ENCODE results near the gene ARHGEF37.

Gene ARHGEF37

DNA sequence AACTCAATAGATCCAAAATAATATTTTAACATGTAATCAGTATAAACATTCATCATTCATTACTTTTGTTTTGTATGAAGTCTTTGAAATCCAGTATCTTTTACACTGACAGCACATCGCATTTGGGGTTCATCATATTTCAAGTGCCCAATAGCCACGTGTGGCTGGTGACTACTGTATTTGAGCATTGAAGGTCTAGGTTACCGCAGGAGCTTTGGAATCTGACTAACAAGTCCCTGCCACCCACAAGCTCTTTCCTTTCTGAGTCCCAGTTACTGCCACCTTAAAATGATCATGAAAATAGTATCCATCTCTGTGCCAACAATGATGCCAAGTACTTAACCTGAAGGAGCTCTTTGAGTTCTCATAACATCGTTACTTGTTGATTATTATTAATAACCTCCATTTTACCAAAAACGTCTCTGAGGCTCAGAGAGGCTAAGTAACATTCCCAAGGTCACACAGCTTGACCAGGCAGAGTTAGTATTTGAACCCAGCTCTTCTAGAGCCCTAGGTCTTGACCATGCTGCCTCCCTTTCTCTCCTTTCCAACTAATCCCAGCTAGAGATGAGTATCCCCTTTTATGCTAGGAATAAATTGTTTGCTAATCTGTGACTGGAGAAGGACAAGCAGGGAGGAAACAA is 24.2 kb downstream of the ARHGEF37 start:
- DNase-seq = no peak

DNA sequence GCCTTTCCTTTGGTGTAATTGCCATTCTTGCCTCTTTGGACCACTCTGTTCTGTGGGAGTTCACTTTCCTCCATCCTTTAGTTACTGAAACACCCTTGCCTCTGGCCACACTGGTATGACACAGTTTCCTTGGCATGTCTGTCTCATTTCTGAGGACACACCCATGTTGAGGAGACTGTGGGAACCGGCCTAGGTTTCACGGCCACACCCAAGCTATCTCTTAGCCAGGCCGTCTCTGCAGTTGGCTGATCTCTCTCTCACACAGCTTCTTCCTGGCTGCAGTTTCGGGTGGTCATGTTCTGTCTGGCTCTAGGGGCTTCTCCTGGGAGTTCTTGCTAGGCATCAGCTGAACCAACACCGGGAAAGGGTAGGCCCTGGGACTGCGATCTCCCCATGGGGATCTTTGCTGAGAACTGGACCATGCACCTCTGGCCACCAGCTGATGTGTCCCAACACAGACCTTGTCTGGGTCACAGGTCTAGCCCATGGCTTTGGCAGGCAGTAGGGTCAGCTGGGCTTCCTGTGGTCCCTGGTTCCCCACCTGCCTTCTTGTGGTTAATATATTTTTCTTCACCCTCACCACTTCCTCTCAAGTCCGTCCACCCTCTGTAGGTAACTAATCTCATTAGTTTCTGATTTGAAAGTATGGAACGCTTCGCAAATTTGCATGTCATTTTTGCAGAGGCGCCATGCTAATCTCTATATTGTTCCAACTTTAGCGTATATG is 24.9 kb downstream of the ARHGEF37 start:
- no peak for DNase-seq

DNA sequence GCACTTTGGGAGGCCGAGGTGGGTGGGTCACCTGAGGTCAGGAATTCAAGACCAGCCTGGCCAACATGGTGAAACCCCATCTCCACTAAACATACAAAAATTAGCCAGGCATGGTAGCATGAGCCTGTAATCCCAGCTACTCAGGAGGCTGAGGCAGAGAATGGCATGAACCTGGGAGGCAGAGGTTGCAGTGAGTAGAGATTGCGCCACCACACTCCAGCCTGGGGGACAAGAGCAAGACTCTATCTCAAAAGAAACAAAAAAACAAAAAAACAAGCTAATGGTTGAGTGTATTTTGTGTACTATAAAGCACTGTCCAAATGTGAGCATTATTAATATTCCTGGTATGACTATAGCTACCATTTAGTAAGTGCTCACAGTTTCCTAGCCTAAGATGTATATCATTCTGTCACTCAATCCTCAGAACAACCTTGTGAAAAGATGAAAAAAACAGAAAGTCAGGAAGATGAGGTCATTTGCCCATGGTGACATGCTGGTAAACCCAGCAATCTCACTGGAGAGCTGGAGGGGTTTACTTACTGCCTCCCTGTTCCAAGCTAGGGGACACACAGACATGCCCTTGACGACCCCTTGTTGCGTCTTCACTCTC is 27.7 kb downstream of the ARHGEF37 start:
- DNase-seq = no peak

DNA sequence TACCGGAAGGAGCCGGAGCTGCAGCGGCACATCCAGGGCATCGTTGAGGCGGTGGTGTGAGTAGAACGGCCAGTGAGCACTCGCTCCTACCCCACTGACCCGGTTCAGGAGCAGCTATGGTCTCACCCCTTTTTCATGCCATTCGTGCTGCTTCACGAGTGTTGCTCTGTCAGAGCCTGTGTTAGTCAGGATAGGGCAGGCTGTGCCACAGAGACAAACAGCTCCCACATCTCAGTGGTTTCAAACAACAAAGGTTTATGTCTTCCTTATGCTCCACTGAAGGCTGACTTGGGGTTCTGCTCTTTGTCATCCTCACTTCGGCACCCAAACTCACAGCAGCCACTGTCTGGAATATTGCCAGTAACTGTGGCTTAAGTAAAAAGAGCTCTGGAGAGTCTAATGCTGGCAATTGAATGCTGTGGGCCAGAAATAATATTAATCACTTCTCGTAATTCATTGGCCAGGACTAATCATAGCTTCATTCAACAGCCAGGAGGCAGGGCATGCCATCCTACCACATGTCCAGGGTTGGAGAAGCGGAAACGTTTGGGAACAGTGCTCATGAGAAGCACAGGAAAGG is 28.4 kb downstream of the ARHGEF37 start:
- DNase-seq = no peak

GRCh38 chr5:149610589-149611255 is 29.4 kb downstream of the ARHGEF37 start:
- DNase-seq = no peak

DNA sequence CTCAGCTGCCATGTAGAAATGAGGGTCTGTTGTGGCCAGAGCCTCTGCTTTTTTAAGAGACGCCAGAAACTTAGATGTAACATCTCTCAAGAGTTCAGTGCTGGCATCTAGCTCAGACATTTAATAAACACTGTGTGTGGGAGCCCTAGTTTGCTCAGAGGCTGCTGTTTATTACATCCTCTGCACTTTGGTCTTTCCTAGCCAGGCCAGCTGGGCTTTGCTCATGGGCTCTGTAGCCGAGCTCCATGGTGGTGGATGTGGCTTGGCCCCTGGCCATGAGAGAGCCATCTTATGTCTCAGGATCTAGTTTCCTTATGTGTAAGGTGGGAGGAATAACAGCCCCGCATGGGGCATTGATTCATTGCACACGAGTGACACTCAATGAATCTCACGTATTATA is 30.0 kb downstream of the ARHGEF37 start:
- DNase-seq = no peak

- DNase-seq = no peak
These were observed 33.0 kb downstream of the ARHGEF37 start for GRCh38 chr5:149614034-149614907.

- no peak for DNase-seq
These were observed 34.7 kb downstream of the ARHGEF37 start for GRCh38 chr5:149615976-149616375.

GRCh38 chr5:149616727-149617285 is 35.5 kb downstream of the ARHGEF37 start:
- no peak for DNase-seq

- DNase-seq = no peak
These were observed 36.5 kb downstream of the ARHGEF37 start for GRCh38 chr5:149617760-149618306.

- DNase-seq = peak; percentile 63
These were observed 37.4 kb downstream of the ARHGEF37 start for GRCh38 chr5:149618581-149619248.

DNA sequence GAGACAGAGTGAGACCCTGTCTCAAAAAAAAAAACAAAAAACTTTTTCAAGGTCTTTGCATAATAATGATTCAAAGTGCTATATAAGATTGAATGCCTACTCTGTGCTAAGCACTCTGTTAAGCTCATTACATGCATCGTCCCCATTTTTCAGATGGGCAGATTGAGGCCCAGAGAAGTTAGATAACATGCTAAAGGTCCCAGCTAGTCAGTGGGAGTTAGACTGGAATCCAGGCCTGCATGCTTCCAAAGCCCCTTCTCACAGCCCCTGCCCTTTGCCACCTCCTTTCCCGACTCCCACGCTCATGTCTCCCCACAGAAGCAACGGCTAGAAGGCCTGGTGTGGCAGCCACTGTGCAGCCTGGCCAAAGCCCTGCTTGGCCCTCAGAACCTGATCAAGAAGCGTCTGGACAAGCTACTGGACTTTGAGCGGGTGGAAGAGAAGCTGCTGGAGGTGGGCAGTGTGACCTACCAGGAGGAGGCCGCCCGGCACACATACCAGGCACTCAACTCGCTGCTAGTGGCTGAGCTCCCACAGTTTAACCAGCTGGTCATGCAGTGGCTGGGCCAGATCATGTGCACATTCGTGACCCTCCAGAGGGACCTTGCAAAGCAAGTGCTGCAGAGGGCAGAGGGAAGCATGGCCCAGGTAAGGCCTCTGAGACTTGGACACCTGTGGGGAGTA is 40.3 kb downstream of the ARHGEF37 start:
- no peak for DNase-seq

- DNase-seq = no peak
These were observed 41.2 kb downstream of the ARHGEF37 start for GRCh38 chr5:149622466-149622865.

DNA sequence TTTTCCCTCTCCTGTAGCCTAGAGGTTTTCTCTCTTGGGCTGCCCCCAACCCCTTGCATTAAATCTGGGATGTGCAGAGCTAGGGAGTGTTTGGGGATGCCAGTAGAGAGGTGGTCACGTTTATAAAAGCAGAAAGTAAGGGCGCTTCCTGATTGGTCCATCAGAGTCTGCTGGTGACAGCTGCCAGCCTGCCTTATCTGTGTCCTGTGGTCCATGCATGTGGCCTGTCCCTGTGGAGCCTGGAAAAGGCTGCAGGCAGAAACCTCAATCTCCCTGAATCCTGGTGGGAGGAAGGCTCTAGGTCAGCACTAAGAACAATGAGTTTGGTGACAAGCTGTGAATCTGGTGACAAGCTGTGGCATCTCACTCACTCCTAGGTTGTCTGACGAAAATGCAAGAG is 42.2 kb downstream of the ARHGEF37 start:
- DNase-seq = no peak

GRCh38 chr5:149627070-149627469 is 45.8 kb downstream of the ARHGEF37 start:
- DNase-seq = no peak

GRCh38 chr5:149628221-149628620 is 46.9 kb downstream of the ARHGEF37 start:
- DNase-seq = no peak

DNA sequence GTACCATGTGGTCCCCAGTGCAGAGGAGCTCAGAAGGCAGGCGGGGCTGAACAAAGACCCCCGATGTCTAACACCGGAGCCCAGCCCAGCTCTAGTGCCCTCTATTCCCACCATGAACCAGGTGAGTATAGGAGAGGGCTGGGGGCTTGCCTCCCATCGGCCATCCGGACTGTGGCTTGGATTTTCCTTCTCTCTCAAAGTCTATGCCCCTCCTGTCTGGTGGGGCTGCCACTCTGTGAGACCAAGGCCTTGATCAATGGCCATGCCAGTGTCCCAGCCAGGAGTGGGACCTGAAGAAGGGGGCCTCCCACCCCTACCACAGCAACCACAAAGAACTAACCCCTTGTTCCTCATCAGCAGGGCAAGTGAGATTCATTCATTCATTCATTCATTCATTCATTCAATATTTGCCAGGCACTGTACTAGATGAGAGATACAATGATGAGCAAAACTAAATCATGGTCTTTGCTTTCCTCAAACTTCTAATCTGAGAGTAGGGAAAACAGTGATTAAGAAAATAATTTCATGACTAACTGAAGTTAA is 47.6 kb downstream of the ARHGEF37 start:
- DNase-seq = no peak

DNA sequence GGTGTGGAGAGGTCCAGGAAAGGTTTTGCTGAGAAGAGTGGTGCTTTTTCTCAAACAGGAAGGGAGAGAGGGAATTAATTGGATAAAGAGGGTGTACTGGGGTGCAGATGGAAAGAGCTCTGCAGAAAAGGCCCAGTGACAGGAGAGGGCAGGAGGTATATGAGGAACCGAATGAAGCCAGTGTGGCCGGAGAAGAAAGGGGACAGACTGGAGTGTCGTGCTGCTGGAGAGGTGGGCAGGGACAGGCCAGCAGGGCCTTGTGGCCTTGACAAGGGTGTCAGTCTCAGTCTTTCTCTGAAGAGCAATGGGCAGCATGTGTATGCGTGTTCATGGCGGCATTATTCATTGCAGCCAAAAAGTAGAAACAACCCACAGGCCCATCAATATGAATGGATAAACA is 48.1 kb downstream of the ARHGEF37 start:
- no peak for DNase-seq

DNA sequence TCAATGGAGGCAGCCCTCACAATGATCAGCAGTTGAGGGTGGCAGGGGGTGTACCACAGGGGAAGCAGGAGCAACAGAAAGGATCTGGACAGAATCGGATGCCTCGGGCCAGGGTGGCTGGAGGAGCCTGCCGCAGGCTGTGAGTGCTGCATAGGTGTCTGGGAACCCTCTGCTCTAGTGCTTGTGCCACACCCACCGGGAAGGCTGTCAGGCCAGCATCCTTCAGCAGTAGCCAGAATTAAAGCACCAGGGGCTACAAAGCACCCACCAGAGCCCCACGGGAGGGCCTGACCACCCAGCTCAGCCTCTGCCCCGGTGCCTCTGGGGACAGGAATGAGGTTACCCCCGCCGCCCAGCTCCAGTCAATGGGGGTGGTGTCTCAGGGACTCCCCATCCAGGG is 49.0 kb downstream of the ARHGEF37 start:
- no peak for DNase-seq

- no peak for DNase-seq
These were observed 50.2 kb downstream of the ARHGEF37 start for GRCh38 chr5:149631506-149631905.

Data from eye (tissue), 1 donor.